AG04449 (cell line): ENCODE measurements around the gene ZFR2.

Source experiments
- CTCF ChIA-PET: fragments of 350-600 bp; formaldehyde crosslinking; extraction: SDS; loops from one replicate; lab custom pipeline; 2021; ENCODE audit warnings: antibody characterized with exemption; lab: Yijun Ruan, JAX
- POLR2A ChIA-PET: fragments of 400-600, 350-600 bp; formaldehyde crosslinking; extraction: SDS; loops from one replicate; lab custom pipeline; 2020; ENCODE audit warnings: antibody characterized with exemption, inconsistent platforms; lab: Yijun Ruan, JAX
- DNase-seq: peaks from one replicate; pipeline ENCODE4 v3.0.0-alpha.2; 2010; ENCODE audit warnings: low read depth, low spot score
- H3K4me3 ChIP-seq: 2 replicates; pipeline ENCODE4 v1.5.1; 2011; ENCODE audit warnings: low read depth, mild to moderate bottlenecking, control low read depth, low read length
- TF ChIP-seq, protein P1 (sequence below): IDR thresholded peaks from one replicate; pipeline ENCODE4 v1.5.1; 2011; ENCODE audit warnings: mild to moderate bottlenecking, moderate library complexity, low read length, control low read depth, inconsistent platforms; ENCODE audit not compliant: insufficient read depth; ENCODE audit errors: missing control alignments

ZFR2 gene

DNA sequence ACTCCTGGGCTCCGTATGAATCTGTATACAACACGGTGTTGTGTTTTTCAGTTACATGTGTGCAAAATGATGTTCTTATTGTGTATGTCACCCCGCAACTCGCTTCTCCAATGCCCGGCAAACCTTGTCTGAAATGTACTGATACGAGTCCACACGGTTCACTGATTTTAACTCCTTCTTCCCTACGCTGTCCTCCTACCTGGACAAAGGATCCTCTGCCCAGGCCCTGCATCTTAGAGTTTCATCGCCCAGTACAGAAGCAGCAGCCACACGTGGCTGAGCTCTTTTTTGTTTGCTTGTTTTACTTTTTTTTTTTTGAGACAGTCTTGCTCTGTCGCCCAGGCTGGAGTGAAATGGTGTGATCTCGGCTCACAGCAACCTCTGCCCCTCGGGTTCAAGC, 28.9 kb downstream of the ZFR2 start:
- DNase-seq, result no peak
- ChIA-PET CTCF (interaction anchor here (2.2 kb wide), 1 partner anchor 18 kb away, joined by 10 read pairs; no protein-coding TSS in a partner anchor), POLR2A (no interaction called here)
- no peak overlapping the region for H3K4me3 ChIP-seq
- TF ChIP-seq, protein P1, sequence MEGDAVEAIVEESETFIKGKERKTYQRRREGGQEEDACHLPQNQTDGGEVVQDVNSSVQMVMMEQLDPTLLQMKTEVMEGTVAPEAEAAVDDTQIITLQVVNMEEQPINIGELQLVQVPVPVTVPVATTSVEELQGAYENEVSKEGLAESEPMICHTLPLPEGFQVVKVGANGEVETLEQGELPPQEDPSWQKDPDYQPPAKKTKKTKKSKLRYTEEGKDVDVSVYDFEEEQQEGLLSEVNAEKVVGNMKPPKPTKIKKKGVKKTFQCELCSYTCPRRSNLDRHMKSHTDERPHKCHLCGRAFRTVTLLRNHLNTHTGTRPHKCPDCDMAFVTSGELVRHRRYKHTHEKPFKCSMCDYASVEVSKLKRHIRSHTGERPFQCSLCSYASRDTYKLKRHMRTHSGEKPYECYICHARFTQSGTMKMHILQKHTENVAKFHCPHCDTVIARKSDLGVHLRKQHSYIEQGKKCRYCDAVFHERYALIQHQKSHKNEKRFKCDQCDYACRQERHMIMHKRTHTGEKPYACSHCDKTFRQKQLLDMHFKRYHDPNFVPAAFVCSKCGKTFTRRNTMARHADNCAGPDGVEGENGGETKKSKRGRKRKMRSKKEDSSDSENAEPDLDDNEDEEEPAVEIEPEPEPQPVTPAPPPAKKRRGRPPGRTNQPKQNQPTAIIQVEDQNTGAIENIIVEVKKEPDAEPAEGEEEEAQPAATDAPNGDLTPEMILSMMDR, result no peak

DNA sequence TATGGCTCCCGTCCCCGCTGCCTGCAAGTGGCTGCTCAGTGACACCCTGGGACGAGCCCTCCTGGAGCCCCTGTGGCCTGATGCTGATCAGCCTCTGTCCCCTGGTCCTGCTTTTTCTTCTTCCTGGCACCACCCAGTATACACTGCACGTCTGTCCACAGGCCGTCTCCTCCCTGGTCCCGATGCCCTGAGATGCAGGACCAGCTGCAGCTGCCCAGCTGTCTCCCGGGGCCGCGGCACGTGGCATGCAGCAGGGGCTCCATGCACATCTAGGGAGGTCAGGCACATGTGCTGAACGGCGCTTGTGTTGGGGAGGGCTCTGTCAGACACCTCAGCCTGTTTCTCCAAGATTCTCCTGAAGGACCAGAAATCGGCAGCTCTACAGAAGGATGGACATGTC, 30.2 kb downstream of the ZFR2 start:
- no peak overlapping the region for H3K4me3 ChIP-seq
- DNase-seq, result no peak
- ChIA-PET CTCF (interaction anchor here (1.1 to 2.2 kb wide), 2 partner anchors 11 to 17 kb away, joined by 3 to 10 read pairs; no protein-coding TSS in a partner anchor), POLR2A (no interaction called here)
- TF ChIP-seq, protein P1, result no peak

DNA sequence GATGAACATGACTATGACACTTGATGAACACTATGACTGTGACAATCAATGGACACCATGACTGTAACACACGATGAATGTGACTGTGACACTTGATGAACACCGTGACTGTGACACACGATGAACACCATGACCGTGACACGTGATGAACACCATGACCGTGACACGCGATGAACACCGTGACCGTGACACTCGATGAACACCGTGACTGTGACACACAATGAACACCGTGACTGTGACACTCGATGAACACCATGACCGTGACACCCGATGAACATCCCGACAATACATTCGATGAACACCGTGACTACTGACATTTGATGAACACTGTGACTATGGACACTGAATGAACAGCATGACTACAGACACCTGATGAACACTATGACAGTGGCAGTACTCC, 30.9 kb downstream of the ZFR2 start:
- no peak for DNase-seq
- ChIA-PET POLR2A (no interaction called here), CTCF (no interaction called here)
- no peak overlapping the region for H3K4me3 ChIP-seq
- TF ChIP-seq, protein P1, result no peak

DNA sequence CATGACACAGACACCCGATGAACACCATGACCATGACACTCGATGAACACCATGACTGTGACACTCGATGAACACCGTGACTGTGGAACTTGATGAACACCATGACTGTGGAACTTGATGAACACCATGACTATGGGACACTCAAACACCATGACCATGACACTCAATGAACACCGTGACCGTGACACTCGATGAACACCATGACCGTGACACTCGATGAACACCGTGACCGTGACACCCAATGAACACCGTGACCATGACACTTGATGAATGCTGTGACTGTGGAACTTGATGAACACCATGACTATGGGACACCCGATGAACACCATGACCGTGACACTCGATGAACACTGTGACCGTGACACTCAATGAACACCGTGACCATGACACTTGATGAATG, 31.5 kb downstream of the ZFR2 start:
- CTCF ChIA-PET, result no interaction called here
- POLR2A ChIA-PET, result no interaction called here
- TF ChIP-seq, protein P1, result no peak
- no peak for DNase-seq
- no peak overlapping the region for H3K4me3 ChIP-seq

DNA sequence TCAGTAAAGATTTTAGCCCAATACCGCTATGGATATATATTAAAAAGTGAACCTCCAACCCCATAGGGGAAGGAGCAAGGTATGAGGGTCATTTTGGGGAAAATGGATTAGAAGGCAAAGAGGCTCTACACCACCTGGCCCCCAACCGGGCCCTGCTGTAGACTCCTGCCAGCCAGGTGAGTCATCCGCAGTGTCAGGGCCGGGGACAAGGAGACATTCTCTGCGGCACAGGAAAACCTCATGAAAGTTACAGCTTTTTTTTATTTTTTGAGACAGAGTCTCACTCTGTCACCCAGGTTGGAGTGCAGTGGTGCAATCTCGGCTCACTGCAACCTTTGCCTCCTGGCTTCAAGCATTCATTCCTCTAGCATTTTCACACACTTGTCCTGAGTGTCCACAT, 32.0 kb downstream of the ZFR2 start:
- no peak overlapping the region for H3K4me3 ChIP-seq
- no peak for DNase-seq
- ChIA-PET POLR2A (no interaction called here), CTCF (interaction anchor here (2.5 kb wide), 1 partner anchor 15 kb away, joined by 12 read pairs; no protein-coding TSS in a partner anchor)
- TF ChIP-seq, protein P1, result no peak

DNA sequence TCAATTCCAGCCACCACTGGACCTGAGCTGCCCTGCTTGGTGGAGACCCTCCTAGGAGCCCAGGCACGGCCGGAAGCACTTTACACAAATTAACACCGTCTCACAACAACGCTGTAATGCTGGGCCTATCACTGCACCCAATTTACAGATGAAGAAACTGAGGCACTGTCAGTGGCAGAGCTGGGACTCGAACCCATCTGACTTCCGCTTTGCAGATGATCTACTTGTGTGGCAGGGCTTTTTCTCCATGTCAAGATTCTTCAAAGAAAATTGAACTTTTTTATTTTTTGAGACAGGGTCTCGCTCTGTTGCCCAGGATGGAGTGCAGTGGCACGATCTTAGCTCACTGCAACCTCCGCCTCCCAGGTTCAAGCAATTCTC, 33.8 kb downstream of the ZFR2 start:
- POLR2A ChIA-PET, result no interaction called here
- no peak for DNase-seq
- CTCF ChIA-PET, result interaction anchor here (1.8 to 2.5 kb wide), 2 partner anchors 13 to 16 kb away, joined by 5 to 12 read pairs; no protein-coding TSS in a partner anchor
- no peak overlapping the region for H3K4me3 ChIP-seq
- TF ChIP-seq, protein P1, result no peak
